ENCODE measurements around the gene VWA7. TPM values are rescaled to one million over a fixed set of nuclear protein-coding genes. Genes with fewer than 3 reads are reported as not detected.
"Not testable (repeated sequence)": the region's sequence is repeated elsewhere in the genome, so short reads cannot be mapped to it uniquely, and the experiment has no call there.

Gene VWA7
- total RNA-seq, 2 donors from 2014 or later: 0.64 to 0.95 TPM

DNA sequence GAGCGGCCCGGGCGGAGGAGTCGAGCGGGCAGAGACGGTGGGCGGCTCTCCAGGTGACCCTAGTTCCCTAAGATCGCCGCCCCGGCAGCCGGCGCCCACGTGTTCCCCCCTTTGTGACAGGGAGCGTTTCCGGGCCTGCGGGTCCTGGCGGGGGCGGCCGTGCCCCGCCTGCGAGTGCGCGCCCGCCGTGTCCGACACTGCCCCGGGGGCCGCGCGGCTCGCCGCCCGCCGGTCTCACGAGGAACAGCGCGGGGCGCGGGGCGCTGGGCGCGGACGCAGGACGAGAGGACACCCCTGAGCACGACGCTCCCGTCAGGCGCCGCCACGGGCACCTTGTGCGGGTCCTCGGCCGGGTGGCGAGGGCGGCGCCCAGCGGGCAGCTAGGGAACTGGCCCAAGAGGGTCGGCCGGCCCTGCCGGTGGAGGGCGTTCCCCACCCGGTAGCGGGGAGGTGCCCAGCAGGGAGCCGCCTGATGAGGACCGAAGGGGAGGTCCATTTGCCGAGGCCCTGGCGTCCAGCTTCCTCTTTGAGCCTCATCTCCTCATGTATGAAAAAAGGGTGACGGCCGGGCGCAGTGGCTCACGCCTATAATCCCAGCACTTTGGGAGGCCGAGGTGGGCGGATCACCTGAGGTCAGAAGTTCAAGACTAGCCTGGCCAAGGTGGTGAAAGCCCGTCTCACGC, 18.6 kb upstream of the VWA7 start, which contains the start of gene VARS1:
TSS of gene VARS1 (minus strand) at position 137 of the 683 bp plus-strand sequence. CDS start 535 bp downstream, outside the sequence.
- peaks cover 17% of the 10 kb centered on the region for H3K36me3 Mint-ChIP-seq (ENCODE audit: low read depth)
- H3K9me3 Mint-ChIP-seq: no peaks in the 10 kb centered on the region
- peak within 1 kb of the TSS; percentile 97 for H3K27ac Mint-ChIP-seq
- no peaks in the 10 kb centered on the region for H3K4me1 ChIP-seq (ENCODE audit: control insufficient read depth, insufficient read depth, low read length)
- H3K27me3 Mint-ChIP-seq (ENCODE audit: insufficient read depth): no peaks in the 10 kb centered on the region
- TF ChIP-seq, protein P1, sequence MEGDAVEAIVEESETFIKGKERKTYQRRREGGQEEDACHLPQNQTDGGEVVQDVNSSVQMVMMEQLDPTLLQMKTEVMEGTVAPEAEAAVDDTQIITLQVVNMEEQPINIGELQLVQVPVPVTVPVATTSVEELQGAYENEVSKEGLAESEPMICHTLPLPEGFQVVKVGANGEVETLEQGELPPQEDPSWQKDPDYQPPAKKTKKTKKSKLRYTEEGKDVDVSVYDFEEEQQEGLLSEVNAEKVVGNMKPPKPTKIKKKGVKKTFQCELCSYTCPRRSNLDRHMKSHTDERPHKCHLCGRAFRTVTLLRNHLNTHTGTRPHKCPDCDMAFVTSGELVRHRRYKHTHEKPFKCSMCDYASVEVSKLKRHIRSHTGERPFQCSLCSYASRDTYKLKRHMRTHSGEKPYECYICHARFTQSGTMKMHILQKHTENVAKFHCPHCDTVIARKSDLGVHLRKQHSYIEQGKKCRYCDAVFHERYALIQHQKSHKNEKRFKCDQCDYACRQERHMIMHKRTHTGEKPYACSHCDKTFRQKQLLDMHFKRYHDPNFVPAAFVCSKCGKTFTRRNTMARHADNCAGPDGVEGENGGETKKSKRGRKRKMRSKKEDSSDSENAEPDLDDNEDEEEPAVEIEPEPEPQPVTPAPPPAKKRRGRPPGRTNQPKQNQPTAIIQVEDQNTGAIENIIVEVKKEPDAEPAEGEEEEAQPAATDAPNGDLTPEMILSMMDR (conservative IDR thresholded peaks at IDR 0.05): peak; percentile 90
- no peaks in the 10 kb centered on the region for H3K27me3 ChIP-seq (ENCODE audit: control insufficient read depth, insufficient read depth, low read length, poor library complexity, severe bottlenecking)
- H3K4me3 Mint-ChIP-seq: peak within 1 kb of the TSS; percentile 97
- 3 to 23% methylated on average over 10 to 75 of the region's 75 CpGs for WGBS, 2 experiments (ENCODE audit: insufficient coverage in 1 of 2, insufficient read length in 1 of 2)
- peak within 1 kb of the TSS; percentile 98 for H3K27ac ChIP-seq (ENCODE audit: low read depth, low read length)
- H3K4me3 ChIP-seq (ENCODE audit: low read length): peak within 1 kb of the TSS; percentile 95
- H3K9ac ChIP-seq (ENCODE audit: extremely low read depth, low read length, poor library complexity, severe bottlenecking): peak within 1 kb of the TSS; percentile 87
- H3K4me1 Mint-ChIP-seq: peaks cover 11% of the 10 kb centered on the region
- DNase-seq: peak; percentile 97
- H3K9me3 ChIP-seq (ENCODE audit: control insufficient read depth, low read length): no peaks in the 10 kb centered on the region
- peaks cover 37% of the 10 kb centered on the region for H3K36me3 ChIP-seq (ENCODE audit: control insufficient read depth, insufficient read depth, low read length)

DNA sequence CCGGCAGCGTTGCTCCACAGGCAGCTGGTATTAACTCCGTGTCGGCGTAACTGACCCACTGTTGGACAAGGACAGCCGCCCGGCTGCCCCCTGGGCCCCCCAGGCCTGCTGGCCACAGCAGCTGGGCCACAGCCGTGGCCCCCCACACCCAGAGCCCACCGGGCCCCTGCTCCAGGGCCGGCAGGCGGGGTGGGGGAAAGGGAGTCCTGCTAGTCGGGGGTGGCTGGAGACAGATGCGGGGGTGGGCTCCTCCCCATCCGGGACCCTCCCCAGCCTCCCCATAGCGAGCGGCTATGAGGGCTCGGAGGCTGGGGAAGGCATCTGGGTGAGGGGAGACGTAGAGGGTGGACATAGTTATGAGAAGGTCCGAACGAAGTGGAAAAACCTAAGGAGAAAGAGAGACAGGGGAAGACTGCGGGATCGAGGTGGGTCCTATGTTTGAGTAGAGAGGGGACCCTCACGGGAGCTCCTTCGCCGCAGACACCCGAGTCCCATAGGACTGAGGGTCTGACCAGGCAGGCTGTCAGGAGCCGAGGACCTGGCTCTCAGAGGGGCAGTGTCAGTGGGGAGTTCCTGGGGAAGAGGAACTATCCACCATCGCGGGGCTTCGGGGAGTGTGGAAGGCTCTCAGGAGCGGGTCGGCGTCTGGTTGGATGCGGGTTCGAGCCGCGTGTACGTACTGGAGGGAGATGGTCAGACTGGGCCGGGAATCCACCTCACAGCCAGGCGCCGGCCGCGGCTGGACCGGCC, 17.9 kb upstream of the VWA7 start:
- H3K4me3 ChIP-seq (ENCODE audit: low read length): peak overlapping the region; percentile 95
- no peaks in the 10 kb centered on the region for H3K9me3 ChIP-seq (ENCODE audit: control insufficient read depth, low read length)
- DNase-seq: no peak
- H3K9me3 Mint-ChIP-seq: no peaks in the 10 kb centered on the region
- H3K9ac ChIP-seq (ENCODE audit: extremely low read depth, low read length, poor library complexity, severe bottlenecking): peak overlapping the region; percentile 87
- H3K4me1 Mint-ChIP-seq: peaks cover 11% of the 10 kb centered on the region
- no peaks in the 10 kb centered on the region for H3K27me3 Mint-ChIP-seq (ENCODE audit: insufficient read depth)
- H3K4me1 ChIP-seq (ENCODE audit: control insufficient read depth, insufficient read depth, low read length): no peaks in the 10 kb centered on the region
- H3K36me3 Mint-ChIP-seq (ENCODE audit: low read depth): peaks cover 21% of the 10 kb centered on the region
- H3K27ac ChIP-seq (ENCODE audit: low read depth, low read length): peak overlapping the region; percentile 98
- H3K27ac Mint-ChIP-seq: peak overlapping the region; percentile 97
- H3K36me3 ChIP-seq (ENCODE audit: control insufficient read depth, insufficient read depth, low read length): peaks cover 44% of the 10 kb centered on the region
- TF ChIP-seq, protein P1 (conservative IDR thresholded peaks at IDR 0.05): no peak
- H3K4me3 Mint-ChIP-seq: peak overlapping the region; percentile 97
- WGBS, 2 experiments (ENCODE audit: insufficient coverage in 1 of 2, insufficient read length in 1 of 2): 1% methylated on average over 8 to 44 of the region's 44 CpGs
- H3K27me3 ChIP-seq (ENCODE audit: control insufficient read depth, insufficient read depth, low read length, poor library complexity, severe bottlenecking): no peaks in the 10 kb centered on the region

DNA sequence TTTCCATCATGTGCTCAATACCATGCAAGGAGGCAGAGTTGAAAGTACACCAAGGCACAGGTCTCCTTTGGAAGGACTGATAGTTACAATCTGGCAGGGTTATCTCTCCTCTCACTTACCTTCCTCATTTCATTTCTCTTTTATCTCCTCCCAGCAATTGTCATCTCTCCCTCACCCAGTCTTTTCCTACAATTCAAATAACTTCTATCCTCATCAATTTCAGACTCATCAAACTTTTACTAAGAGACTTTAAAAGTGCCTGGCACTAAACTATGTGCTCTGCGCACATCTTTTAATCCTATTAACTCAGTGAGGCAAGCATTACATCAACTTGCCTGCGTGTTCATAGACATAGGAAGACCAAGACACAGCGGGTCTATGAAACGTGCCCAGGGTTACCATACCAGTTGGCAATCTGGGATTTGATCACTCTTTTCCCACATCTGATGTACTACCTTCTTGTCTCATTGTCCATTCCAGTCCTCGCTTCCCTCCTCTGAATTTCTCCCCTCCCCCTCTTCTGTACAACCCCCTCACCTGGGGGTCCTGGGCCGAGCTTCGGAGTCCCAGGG, 17.3 kb upstream of the VWA7 start:
- H3K27ac ChIP-seq (ENCODE audit: low read depth, low read length): no peak overlapping the region
- DNase-seq: no peak
- Mint-ChIP-seq H3K4me3 (peak overlapping the region; percentile 97), H3K27ac (no peak overlapping the region), H3K27me3 (ENCODE audit: insufficient read depth) (no peaks in the 10 kb centered on the region), H3K9me3 (no peaks in the 10 kb centered on the region), H3K36me3 (ENCODE audit: low read depth) (peaks cover 26% of the 10 kb centered on the region), H3K4me1 (peaks cover 11% of the 10 kb centered on the region)
- peak overlapping the region; percentile 95 for H3K4me3 ChIP-seq (ENCODE audit: low read length)
- H3K9me3 ChIP-seq (ENCODE audit: control insufficient read depth, low read length): no peaks in the 10 kb centered on the region
- TF ChIP-seq, protein P1 (conservative IDR thresholded peaks at IDR 0.05): no peak
- H3K9ac ChIP-seq (ENCODE audit: extremely low read depth, low read length, poor library complexity, severe bottlenecking): peak overlapping the region; percentile 87
- 19 to 26% methylated on average over 4 to 7 of the region's 7 CpGs for WGBS, 2 experiments (ENCODE audit: insufficient coverage in 1 of 2, insufficient read length in 1 of 2)
- H3K36me3 ChIP-seq (ENCODE audit: control insufficient read depth, insufficient read depth, low read length): peaks cover 48% of the 10 kb centered on the region
- no peaks in the 10 kb centered on the region for H3K27me3 ChIP-seq (ENCODE audit: control insufficient read depth, insufficient read depth, low read length, poor library complexity, severe bottlenecking)
- no peaks in the 10 kb centered on the region for H3K4me1 ChIP-seq (ENCODE audit: control insufficient read depth, insufficient read depth, low read length)

DNA sequence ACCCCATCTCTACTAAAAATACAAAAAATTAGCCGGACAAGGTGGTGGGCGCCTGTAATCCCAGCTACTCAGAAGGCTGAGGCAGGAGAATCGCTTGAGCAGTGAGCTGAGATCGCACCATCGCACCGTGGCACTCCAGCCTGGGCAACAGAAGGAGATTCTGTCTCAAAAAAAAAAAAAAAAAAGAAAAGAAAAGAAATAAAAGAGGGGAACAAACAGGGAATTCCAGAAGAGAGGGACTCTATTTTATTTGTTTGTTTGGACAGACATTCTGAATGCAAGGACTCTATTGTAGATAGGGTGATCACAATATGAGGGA, 16.8 kb upstream of the VWA7 start:
- not testable (repeated sequence) for H3K4me1 ChIP-seq (ENCODE audit: control insufficient read depth, insufficient read depth, low read length); DNase-seq; H3K9me3 ChIP-seq (ENCODE audit: control insufficient read depth, low read length); H3K27ac ChIP-seq (ENCODE audit: low read depth, low read length); H3K27me3 Mint-ChIP-seq (ENCODE audit: insufficient read depth); H3K27ac Mint-ChIP-seq; H3K27me3 ChIP-seq (ENCODE audit: control insufficient read depth, insufficient read depth, low read length, poor library complexity, severe bottlenecking); H3K9me3 Mint-ChIP-seq
- WGBS, 2 experiments (ENCODE audit: insufficient coverage in 1 of 2, insufficient read length in 1 of 2): 97 to 100% methylated on average over 5 to 6 of the region's 6 CpGs
- Mint-ChIP-seq H3K4me1 (peaks cover 11% of the 10 kb centered on the region), H3K36me3 (ENCODE audit: low read depth) (peaks cover 30% of the 10 kb centered on the region), H3K4me3 (peak overlapping the region; percentile 97)
- Histone ChIP-seq H3K36me3 (ENCODE audit: control insufficient read depth, insufficient read depth, low read length) (peaks cover 50% of the 10 kb centered on the region), H3K9ac (ENCODE audit: extremely low read depth, low read length, poor library complexity, severe bottlenecking) (peak overlapping the region; percentile 87), H3K4me3 (ENCODE audit: low read length) (peak overlapping the region; percentile 95)
